Bone marrow (tissue), 2 donors: ENCODE measurements around the gene HECTD4.
A peak's percentile ranks its signal among the peaks of the same experiment; 100 is the strongest.

Source experiments
- DNase-seq, 2 donors: peaks; one replicate each; lab custom pipeline; 2025; lab: John Stamatoyannopoulos, UW

HECTD4 gene

DNA sequence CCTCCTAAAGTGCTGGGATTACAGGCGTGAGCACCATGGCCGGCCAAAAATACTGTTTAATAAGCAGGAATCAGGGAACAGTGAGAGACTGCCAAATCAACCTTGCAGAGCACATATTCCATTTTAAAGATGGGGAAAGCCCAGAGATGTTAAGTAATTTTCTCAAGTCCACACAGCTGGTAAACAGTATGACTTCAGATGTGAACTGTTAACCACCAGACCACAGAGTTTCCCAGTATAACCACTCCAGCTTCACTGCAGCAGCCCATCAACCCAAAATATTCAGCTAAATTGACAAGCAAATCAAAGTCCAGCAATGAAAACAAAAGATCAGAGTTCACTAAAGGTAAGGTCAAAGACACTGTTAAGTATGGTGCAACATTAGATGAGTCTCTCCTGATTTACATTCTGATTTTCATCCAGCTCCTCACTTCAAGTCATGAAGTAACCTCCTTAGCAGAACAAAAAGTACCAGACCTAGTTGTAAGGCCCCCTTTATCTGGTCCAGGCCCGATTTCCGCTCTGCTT, 174.8 kb downstream of the HECTD4 start:
- no peak for DNase-seq

DNA sequence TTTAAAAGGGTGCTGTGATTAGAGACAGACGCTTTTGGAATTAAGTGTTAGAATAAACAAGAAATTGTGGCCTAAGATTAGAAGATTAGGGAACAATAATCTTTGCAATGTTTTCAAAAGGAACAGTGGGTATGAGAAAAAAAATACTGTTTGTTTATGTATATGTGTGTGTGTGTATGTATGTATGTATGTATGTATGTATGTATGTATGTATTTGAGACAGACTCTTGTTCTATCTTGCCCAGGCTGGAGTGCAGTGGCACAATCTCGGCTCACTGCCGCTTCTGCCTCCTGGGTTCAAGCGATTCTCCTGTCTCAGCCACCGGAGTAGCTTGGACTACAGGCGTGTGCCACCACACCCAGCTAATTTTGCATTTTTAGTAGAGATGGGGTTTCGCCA, 175.3 kb downstream of the HECTD4 start:
- no peak for DNase-seq

DNA sequence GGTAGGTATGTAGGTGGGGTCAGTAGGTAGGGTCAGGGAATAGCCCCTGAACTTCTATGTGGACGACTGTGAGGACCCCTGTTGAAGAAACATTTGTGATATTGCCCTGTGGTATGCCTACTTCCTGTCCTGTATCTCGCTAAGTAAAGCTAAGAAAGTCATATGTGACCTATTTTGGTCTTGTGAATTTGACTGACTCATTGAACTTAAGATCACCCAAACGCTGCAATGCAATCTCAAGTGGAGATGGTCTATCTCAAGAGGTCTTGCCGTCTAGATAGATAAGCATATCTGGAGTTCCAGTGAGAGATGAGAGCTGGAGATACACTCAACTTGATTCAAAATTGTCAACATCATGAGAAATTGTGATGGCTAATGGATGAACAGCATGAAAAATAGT, 183.1 kb downstream of the HECTD4 start:
- no peak for DNase-seq

GRCh38 chr12:112198120-112198733, 184.0 kb downstream of the HECTD4 start:
- DNase-seq: peak in 1 of 2 donors; percentile 30

DNA sequence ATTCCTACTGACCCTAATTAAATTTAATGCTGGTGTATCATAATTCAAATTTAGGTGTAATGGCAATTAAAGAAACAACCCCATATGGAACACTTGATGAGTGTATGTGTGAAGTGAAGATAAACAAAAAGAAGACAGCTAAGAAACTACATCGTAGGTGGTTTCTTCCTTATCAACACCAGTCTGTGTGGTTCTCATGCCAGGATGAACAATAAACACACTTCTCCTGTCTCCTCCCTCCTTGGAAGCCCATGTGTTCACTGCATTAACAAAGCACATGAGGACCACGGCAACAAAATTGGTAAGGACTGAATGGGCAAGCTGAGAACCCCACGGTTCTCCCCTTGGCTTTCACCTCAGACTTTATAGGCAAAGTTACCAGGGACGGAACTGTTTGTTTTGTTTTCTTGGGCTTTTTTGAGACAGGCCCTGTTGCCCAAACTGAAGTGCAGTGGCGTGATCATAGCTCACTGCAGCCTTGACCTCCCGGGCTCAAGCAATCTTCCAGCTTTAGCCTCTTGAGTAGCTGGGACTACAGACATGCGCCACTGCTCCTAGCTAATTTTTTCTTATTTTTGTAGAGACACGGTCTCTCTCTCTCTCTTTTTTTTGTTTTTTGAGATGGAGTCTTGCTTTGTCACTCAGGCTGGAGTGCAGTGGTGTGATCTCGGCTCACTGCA, 185.9 kb downstream of the HECTD4 start:
- DNase-seq: no peak

DNA sequence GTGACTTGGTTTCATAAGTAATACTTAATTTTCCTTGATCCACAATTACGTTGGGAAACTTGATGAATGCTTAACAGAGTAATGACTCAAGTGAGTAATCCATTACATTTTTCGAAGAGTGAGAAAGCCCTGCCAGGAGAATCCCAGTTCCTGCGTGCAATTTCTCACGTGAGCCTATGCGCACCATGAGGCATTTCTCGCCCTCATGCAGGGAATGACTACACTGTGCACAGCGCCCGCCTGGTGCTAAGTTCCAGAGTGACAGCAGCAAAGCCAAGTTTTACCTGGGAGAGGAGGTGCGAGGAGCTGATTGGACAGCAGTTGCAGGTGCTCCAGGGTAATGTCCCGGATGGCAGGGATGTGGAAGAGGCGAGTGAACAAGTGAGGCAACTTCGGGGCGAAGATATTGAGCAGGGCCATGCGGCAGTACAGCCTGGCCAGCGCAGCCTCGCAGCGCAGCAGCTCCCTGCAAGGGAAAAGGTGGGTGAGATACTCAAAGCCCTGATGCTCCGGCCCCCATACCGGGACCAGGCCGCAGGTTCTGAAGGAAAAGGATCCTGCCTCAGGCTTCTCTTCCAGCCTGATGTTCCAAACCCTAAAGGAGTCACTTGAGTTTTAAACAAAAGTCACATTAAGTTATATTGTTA, 187.5 kb downstream of the HECTD4 start:
- no peak for DNase-seq

DNA sequence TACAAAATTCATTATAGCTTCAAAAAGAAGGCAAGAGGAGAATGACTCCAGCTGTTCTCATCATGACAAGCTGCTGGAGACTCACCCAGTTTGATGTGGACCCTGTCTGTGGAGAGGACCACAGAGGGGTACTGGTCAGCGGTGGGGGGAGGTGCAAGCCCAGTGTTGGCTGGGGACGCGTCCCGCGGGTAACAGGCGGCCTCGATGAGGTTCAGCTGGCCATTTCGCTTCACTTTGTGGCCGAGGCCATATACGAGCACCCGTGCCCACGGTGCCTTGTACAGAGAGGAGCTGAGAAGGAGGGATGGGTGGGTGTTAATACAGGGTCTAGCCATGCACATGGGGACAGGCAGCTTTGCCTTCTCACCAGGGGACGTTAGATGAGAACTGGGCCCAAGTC, 189.8 kb downstream of the HECTD4 start:
- DNase-seq: no peak

DNA sequence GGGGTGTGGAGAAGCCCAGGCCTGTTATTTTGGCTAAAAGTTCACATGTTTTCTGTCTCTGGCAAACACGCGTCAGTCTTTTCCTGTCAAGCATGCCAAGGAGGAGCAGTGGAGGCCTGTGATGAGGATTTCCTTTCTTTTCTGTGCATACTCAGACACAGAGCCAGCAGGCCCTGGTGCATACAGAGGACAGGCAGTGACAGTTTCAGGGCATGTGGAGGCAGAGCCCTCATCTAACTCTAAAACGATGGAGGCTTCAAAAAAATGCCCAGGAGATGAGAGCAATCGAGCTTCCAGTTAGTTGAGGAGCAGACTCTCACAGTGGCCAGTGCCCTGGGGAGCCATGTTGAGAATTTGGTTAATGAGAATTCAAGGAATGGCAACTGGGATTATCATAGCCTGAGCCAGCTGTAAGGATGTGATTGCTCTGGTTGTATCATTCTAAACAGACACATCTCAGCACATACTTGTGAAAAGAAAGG, 190.3 kb downstream of the HECTD4 start:
- DNase-seq: no peak

DNA sequence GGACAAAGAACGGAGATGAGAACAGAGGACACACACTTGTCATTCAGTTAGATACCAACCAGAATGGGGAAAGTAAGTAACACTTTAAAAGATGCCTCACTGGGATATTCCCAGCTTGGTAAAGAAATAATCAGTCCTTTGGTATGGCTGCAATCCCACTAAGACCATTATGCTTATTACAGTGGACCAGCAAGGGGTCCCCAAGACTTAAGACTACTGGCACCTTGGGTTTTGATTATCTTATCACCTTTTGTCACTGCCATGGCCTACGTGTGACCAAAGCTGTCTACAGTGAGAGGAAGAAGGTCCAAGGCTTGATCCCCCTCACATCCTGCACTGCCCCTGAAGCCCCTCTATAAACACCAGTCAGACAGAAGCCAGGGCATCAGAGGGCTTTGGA, 191.0 kb downstream of the HECTD4 start:
- no peak for DNase-seq

GRCh38 chr12:112190231-112191025, 191.8 kb downstream of the HECTD4 start:
- no peak for DNase-seq

GRCh38 chr12:112188130-112188830, 194.0 kb downstream of the HECTD4 start:
- DNase-seq: no peak

GRCh38 chr12:112185093-112185923, 196.9 kb downstream of the HECTD4 start:
- DNase-seq: no peak

GRCh38 chr12:112184056-112184887, 198.0 kb downstream of the HECTD4 start:
- DNase-seq: no peak

DNA sequence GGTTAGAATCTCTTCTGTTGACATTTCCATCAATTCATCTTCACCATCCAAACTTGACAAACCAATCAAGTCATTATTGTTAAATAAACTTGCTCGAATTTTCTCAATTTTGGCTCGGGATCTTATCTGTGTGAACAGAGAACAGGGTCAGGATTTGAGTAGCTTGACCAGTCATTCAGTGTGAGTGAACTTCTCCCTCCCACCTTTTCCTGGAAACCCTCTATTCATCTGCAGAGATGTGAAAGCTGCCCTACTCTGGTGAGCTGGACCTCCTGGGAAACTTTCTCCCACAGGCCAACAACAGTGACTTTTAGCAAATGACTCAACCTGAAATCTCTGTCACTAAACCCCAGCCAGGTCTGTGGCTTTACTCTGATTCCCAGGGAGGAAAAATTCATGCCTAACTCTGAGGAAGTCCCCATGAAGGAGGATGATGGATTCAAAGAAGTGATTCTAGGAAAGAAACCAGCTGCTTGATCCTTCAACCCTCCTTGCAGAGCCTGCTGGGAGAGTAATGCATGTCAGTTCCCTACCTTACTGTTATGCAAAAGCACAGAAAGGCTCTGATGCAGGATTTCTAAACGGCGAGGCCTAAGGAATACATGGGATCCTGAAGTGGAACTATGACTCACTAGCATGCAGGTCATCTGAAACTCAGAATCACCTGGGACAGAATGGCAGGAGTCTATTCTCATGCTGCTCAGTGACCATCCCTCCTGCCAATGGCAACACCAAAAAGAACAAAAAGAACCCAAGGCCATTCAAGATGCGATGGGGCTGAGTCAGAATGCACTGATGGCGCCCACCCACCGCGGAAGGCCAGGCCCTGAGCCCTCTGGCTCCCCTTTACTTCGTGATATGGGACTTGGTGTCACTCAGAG, 198.8 kb downstream of the HECTD4 start:
- no peak for DNase-seq

DNA sequence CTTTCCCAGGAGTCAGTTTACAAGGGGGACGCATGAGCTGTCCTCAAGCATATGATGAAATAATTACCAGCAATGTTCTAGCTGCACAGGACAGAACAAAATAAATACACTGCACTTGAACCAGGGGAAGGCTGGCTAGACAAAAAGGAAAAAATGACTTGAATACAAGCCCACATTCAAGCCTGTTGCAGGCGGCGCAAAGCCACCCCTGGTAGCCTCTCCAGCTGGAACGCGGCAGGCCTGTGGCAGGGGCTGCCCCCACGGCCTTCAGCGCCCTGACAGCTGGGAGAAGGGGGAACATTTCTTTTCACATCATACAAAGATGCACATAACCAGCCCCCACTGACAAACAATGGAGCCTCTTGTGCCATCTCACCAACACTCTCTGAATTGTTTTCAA, 199.7 kb downstream of the HECTD4 start:
- no peak for DNase-seq

DNA sequence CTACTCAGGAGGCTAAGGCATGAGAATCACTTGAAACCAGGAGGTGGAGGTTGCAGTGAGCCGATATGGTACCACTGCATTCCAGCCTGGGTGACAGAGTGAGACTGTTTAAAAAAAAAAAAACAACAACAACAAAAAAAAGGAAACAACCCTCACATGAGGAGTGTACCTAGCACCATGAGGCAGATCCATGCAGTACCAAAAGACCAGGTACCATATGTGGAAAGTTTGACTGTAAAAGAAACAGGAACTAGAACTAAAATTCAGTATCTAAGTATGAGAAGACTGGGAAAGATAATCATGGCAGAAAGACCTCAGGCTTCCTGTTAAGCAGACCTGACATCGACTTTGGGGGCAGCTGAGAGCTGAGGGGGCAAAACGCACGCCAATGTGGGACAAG, 201.8 kb downstream of the HECTD4 start:
- no peak for DNase-seq

DNA sequence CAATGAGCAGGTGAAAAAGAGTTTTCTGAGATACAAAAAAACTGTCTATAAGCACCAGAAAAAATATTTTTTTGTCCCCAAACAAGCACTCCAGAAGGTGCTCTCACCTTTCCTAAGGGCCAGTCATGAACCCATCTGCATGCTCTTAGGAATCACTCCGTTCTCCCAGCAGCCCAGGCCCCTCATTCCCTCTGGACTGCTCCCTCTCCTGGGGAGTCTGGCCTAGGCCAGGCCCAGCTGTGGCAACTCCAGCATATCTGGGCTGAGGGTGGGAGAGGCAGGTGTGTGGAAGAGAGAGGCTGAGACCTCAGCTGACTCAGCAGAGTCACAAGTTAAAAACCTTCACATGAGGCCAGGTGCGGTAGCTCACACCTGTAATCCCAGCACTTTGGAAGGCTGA, 202.3 kb downstream of the HECTD4 start:
- DNase-seq: no peak

GRCh38 chr12:112179341-112179740, 202.9 kb downstream of the HECTD4 start:
- no peak for DNase-seq

DNA sequence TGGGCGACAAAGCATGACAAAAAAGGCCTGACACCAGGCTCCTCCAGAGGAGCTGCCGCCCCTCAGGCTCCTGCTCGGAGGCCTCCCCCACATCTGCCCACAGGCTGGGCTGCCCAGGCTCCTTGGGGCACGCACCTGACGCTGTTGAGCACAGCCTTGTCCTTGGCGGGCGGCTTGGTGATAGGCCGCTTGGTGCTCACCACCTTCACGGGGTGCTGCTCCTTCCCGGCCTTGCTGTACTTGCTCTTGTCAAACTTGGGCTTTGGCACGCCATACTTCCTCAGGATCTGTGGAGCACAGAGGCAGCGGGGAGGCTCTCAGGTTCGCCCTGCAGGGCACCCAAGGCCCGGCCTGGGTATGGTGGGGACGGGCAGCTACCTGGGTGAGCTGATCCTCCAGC, 203.4 kb downstream of the HECTD4 start:
- DNase-seq: no peak
